GM12864 (cell line): Measurements from ENCODE around the gene PDLIM7.

Experiments
- DNase-seq: peaks from one replicate; pipeline ENCODE4 v3.0.0-alpha.2; 2011; ENCODE audit warnings: low read depth
- H3K4me3 ChIP-seq: 2 replicates; pipeline ENCODE4 v1.5.1; 2011; ENCODE audit warnings: mild to moderate bottlenecking, low read depth, low read length, control low read depth
- CTCF ChIP-seq: IDR thresholded peaks from 2 replicates; pipeline ENCODE4 v1.5.1; 2011; ENCODE audit warnings: low read depth, mild to moderate bottlenecking, moderate library complexity, low read length, control low read depth, inconsistent platforms; ENCODE audit errors: missing control alignments

Gene PDLIM7

GRCh38 chr5:177476531-177477233, 20.7 kb downstream of the PDLIM7 start:
- no peak for TF ChIP-seq CTCF
- DNase-seq: no peak
- no peak overlapping the region for H3K4me3 ChIP-seq

GRCh38 chr5:177475563-177476427, 21.6 kb downstream of the PDLIM7 start:
- TF ChIP-seq CTCF: no peak
- no peak overlapping the region for H3K4me3 ChIP-seq

GRCh38 chr5:177474846-177475562, 22.4 kb downstream of the PDLIM7 start:
- H3K4me3 ChIP-seq: no peak overlapping the region
- no peak for TF ChIP-seq CTCF
- DNase-seq: no peak

More at GRCh38 chr5:177475563-177476427, 21.6 kb downstream of the PDLIM7 start:
- DNase-seq: no peak

- no peak overlapping the region for H3K4me3 ChIP-seq
- no peak for TF ChIP-seq CTCF
- no peak for DNase-seq
These were observed 23.4 kb downstream of the PDLIM7 start for GRCh38 chr5:177474002-177474476.

- DNase-seq: no peak
- TF ChIP-seq CTCF: no peak
- peak within 1 kb of the TSS; percentile 49 for H3K4me3 ChIP-seq
These were observed 23.9 kb downstream of the PDLIM7 start, which contains the start of gene DBN1 for GRCh38 chr5:177473443-177474001. Gene DBN1, minus strand, starts transcription at chr5:177473634. Its CDS starts 113 bp downstream, at chr5:177473521.
